Fibroblast of skin of scalp (primary cell): Measurements from ENCODE around the gene GLIS1.

Experiments used
- DNase-seq: peaks from one replicate; pipeline ENCODE4 v3.0.0-alpha.2; 2013

Gene GLIS1

GRCh38 chr1:53590531-53591515, 148.1 kb downstream of the GLIS1 start:
- peak; percentile 76 for DNase-seq

DNA sequence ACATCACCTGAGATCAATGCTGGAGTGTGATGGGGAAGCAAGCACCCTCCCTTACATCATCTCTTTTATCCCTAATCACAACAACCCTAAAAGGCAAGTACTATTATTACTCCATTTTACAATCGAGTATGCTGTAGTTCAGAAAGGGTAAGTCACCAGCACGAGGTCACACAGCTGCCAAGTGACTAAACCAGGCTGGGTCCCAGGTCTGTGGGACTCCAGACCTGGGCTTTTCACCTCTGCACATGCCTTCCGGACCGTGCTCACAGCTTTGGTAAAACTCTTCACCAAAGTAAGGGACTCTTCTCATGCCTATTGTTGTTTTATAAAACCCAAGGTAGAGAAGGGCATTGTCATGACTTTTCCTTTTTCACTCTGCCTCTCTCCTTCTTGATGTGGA, 148.9 kb downstream of the GLIS1 start:
- no peak for DNase-seq

DNA sequence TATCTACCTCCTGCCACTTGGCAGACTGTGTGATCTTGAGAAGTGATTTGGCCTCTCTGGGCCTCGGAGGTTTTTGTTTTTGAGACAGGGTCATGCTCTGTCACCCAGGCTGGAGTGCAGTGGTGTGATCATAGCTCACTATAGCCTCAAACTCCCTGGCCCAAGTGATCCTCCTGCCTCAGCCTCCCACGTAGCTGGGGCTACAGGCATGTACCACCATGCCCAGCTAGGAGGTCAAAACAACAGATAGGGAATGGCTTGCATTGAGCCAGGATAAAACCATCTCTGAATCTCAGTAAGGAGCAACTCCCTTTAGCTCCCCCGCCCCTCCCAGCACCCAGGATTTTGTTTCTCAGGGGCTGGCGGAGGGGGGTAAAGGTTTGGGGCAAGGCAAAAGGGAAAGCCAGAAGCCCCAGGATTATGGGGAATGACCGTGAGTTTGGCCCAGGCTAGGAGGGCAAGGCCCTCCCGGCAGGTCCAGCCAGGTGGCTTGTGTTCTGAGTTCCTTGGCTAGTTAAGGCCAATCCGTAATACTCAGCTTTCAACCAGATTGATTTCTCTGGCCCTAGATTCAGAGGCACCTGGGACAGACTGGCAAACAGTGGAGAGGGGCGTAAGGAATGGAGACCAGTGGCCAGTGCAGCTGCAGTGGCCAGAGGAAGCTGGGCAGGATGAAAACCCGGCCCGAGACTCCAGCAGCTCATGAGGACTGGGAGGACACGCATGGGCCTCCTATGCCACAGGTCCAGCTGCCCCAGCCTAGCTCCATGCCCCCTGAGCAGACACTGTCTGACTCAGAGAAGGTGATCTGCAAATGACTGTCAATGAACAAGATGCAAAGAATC, 149.7 kb downstream of the GLIS1 start:
- DNase-seq, result no peak

GRCh38 chr1:53588053-53588779, 150.7 kb downstream of the GLIS1 start:
- no peak for DNase-seq

DNA sequence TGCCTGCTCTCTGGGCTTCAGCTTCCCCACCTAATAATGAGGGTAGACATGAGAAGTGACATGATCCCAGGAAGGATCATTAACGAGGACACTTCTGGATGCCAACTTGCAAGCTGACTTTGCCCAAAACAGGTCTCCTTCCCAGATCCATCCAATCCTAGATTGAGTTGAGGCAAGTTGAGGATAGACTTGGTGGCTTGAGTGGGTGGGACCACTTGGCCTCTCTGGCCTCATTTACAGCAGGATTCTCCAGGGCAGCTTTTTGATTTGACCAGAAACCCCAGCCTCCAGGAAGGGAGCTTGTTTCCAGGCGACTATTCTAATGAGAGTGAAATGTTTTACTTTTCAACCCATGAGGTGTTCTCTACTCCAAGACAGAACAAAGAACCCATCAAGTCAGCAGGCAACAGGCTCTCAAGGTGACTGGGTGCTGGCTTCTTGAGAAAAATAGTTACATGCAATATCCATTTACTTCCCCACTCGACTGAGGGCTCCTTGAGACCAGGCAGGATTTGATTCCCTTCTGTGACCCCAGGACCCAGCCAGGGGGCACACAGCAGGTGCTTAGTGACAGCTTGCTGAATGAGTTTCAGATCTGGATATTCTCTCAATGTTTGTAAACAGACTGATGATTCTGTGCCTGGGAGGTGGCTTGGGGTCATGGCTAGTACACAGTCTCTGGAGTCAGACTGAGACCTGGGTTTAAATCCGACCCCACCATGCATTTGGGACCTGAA, 151.5 kb downstream of the GLIS1 start:
- DNase-seq, result no peak

DNA sequence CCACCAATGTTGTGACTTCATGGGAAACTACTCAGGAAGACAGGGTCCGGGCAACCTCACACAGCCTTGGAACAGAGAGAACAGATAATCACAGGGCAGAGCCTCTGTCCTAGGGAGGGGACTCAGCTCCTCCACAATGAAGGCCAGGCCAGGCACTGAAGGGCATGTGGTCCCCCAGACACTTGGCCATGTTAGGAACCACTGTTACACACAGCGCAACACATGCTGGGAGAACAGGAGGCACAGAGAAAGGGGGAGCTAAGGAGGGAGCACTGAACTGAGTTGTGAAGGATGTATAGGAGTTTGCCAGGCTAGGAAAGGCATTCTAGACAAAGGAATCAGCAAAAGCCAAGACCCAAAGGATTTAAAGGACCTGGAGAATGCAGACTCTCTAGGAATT, 152.2 kb downstream of the GLIS1 start:
- no peak for DNase-seq

DNA sequence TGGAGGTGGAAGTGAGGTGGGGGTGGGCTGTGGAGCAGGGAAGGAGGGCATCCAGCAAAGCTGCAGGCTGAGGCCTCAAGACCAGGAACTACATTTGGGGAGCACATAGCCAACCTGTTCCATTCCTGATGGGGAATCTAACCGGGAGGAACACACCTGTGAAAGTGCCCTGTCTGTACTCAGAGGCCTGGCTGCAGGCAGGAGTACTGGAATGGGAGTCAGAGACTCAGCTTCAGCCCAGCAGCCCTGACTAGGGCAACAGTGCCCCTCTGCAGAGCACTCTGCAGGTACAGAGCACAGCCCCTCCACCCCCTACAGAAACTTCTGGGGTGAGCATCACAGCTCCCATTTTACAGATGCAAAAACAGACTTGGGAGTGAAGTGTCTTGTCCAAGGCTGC, 153.4 kb downstream of the GLIS1 start:
- DNase-seq, result no peak

- DNase-seq, result peak; percentile 45
These were observed 153.8 kb downstream of the GLIS1 start for GRCh38 chr1:53585129-53585528.

DNA sequence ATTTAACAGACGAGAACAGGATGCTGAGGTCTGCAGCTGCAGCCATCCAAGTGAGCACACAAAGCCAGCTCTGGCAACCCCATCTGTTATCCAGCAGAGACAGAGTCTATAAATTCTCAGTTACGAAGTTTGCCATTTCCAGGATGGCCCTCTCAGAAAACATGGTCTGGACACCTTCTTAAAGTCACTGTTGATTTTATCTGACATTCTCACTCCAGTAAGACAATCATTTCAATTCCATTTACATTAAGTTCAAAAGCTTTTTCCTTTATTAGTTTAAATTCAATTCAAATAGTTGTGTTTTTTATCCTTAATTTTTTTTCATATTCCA, 154.2 kb downstream of the GLIS1 start:
- no peak for DNase-seq

DNA sequence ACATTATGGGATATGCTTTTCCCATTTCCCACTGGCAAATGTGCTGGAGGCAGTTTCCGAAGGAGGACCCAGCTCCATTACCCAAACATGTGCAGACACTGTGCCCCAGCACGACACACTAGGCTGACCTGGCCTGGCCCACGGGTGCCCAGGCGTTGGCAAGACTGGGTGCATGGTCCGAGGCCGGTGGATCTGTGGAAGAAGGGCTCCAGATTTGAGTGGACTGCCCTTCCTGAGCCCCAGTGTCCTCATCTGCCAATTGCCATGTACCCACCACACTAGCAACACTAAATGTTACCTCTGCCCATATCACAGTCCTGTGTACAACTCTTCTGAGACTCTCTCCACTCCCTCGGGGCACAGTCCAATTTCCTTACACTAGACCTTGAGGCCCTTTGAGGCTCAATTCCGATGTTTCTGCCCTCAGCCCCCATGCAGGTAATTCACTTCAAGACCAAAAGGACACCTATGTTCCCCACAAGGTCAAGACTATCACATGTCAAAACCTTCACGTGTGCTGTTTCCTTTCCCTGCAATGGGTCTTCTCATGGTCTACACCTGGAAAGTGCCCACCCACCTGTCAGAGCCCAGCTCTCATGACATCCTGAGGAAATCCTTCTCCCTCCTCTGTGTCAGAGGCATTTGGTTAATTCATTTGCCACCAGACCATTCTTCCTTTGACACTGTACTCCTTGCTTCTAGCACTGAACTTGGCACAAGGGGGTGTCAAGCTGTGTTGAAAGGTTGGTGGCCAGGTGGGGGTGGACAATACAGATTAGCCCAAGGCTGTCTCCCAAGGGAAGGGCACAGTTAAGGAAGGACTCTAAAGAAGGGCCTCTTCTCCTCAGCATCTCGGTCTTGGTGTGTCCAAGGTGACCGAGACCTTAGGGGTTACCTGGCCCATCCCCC, 154.8 kb downstream of the GLIS1 start:
- DNase-seq, result no peak

DNA sequence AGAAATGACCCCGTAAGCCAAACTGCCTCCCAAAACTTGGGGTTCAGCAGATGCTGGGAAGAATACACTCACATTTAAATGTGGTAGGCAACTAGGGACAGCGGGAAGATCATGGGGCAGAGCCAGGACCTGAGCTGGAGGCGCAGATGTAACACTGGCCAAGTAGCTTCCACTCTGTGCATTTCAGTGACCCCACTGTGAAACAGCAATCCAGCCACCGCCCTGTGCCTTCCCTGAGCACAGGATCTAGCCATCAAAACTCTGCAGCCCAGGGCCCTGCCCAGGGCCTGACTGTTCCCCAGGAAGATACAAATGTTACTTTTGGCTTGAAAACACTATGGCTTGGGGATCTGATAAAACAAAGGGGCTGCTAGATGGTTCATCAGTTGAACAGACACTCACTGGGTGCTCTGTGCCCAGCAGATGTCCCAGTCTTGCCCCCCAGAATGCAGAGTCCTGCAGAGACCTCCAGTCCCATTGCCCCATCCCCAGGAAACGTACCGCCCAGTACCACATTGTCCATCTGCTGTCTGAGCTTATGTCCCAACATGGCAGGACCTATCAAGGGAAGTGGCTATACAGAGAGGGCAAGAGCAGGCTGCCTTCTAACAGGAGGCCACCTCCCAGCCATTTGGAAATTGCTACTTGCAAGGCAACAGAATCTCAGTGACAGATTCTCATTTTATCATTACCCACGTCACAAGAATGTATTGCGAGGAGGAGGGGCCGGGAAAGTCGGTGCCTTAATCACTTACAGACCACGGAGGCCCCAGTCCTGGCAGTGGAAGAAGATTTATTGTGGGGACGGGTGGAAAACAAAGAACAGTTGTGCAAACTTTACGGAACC, 155.7 kb downstream of the GLIS1 start:
- DNase-seq, result peak; percentile 89

DNA sequence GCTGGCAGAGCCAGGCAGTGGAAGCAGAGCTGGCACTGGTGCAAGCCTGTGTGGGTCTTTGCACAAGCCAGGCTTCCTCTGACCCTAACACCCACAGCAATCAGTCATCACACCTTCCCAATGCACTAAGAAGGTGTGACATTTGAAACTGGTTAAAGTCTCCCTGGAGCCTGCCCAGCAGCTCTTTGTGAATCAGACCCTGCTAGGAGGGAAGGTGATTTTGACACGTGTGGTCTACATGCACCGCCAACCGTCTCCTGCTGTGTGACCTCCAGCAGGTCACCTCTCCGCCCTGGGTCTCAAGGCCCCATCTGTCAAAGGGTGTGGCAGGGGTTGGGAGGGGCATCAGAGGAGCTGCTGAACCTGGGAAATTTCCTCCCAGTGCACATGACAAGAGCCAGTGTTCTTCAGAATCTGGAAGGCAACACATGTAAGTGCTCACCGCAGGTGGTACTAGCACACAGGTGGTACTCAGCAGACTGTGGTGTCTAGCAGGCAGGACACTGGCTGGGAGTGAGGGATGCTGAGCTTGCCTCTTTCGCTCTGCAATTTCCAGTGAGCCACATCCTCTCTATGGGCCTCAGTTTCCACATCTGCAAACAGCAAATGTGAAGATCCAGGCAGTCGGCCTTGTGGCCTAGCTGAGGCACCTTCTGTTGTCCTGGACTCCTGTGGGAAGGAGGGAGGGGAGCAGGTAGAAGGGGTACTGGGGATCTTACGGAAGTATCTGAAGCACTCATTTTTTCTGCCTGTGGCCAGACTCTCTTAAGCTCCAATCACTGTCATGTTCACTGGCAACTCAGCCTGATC, 156.5 kb downstream of the GLIS1 start:
- no peak for DNase-seq

DNA sequence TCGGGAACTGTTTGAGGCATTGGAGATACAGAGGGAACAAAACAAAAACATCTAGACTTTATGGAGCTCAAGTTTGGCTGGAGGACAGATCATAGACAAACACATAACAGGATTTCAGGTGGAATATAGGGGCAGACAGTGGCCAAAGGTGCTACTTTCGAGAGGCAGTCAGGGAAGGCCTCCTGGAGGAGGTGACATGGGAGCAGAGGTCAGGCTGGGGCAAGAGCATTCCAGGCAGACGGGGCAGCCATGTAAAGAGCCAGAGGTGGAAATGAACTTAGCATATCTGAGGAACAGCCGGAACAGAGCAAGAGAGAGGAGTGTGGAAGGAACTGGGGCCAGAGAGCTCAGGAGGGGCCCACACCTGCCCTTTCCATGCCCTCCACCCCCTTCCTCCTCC, 157.5 kb downstream of the GLIS1 start:
- no peak for DNase-seq

DNA sequence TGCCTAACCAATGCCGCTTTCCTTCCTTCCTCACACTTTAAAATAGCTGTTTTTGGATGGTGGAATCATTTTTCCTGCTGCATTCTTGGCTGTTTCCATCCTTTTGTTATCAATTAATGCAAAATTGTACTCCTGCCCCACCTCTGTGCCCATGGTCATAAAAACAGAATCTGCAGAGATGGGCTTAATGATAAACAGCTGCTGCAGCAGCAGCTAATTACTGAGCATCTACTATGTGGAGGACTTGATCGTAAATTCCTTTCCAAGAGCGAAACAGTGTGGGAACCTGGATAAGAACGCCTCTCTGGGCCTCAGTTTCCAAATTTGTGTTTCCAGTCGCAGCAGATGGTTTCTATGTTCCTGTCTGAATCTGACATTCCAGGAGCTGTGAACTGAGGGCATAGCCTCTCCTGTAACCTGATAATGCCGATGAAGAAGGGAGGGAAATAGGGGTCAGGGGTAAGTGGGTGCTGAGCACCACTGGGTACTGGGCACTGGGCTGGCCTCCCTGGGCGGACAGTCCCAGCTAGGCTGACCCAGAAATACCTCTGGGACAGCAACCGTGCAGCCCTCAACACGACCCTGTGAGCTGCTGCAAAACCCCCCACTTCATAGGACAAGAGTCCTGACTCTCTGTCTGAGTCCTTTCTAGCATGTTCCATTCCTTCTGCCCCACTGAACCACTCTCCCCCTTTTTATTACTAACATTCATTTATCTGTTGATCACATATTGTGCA, 158.1 kb downstream of the GLIS1 start:
- no peak for DNase-seq

DNA sequence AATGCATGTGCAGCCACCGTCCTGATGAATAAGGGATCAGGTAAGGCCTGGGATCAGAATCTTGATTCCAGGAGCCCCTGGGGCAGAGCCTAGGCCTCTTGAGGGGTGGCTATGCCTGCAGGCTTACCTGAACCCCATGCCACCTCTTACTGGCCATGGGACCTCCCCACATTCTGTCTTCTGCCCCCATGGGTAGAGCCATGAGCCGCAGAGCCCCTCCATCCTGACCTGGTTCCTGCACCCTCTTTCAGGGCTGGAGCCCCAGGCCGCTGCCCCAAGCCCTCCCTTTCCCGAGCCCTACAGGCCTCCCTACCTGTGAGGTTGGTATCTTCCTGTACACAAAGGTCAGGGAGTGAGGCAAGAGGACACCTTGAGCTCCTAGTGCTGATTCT, 159.0 kb downstream of the GLIS1 start:
- no peak for DNase-seq

DNA sequence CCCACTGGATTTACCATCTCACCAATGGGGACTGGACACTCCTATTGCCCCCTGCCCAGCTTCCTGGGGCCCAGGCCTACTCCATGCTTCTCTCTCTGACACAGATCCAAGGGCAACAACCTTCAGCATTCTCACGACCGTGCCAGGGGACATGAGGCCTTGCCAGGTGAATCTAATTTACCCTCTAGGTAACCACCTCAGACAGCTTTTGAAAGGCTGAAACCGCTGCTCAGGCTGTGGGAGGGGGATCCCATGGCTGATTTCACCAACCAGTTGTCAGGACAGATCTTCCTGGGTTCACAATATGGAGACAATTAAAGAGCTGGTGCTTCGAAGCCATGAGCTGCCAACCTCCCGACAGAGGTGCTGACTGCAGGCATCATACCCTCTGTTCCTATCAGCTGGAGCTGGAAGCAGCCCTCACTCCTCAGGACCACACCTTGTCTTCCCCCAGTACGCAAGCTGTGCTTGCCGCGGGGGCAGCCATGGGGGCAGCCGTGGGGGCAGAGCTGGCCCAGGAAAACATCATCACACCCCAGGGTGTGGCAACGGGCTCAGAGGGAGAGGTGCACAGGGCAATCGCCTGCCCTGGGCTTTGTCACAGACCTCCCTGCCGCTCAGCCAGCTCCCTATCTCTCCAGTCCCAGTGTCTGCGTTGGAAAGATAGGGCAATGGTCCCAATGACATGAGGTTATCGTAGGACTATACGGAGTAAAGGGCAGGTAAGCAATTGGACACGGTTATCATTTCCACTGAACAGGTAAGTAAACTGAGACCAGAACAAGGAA, 159.5 kb downstream of the GLIS1 start:
- no peak for DNase-seq

DNA sequence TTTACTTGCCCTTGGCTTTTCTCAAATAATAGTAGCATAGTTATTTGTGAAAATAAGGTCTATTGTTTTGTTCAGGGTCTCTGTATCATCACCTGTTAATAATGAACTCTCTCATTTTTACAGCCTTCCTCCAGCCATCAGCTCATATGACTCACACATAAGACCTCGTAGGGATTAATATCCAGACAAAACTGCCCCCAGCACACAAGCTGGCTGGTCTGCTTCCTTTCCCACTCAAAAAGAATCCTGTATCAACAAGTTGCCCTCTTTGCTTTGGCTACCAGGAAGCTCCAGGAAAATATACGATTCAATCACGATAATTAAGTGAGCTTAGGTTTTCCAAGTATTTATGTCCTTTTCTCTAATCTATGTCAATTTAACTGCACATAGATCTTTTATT, 160.6 kb downstream of the GLIS1 start:
- peak; percentile 44 for DNase-seq

DNA sequence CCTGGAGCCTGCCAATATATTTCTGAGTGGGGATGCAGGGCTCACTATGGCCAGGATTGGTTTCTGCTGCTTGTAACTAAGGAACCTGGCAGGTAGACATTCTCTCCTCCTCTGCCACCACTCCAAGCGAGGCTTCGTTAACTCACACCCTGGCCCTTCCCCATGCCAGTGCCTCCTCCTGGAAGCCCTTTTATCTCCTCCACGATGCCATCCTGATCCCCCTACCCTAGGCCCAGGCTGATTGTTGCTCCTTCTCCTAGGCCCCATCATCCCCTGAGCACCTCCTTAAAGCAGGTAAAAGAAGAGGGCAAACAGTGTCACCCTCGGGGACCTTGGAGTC, 161.2 kb downstream of the GLIS1 start:
- no peak for DNase-seq
